DND-41 (cell line): ENCODE results near the gene SLC5A11.

Source experiments
- EZH2 ChIP-seq: IDR thresholded peaks from 3 replicates; pipeline ENCODE4 v1.6.1; 2012; ENCODE audit warnings: borderline replicate concordance, low read depth, mild to moderate bottlenecking, moderate library complexity, low read length, inconsistent platforms; ENCODE audit not compliant: severe bottlenecking
- TF ChIP-seq, protein P1 (sequence below): IDR thresholded peaks from 2 replicates; pipeline ENCODE4 v1.5.1; 2012; ENCODE audit warnings: borderline replicate concordance, low read length, moderate library complexity, mild to moderate bottlenecking; ENCODE audit not compliant: poor library complexity, severe bottlenecking; ENCODE audit errors: extremely low read depth

DNA sequence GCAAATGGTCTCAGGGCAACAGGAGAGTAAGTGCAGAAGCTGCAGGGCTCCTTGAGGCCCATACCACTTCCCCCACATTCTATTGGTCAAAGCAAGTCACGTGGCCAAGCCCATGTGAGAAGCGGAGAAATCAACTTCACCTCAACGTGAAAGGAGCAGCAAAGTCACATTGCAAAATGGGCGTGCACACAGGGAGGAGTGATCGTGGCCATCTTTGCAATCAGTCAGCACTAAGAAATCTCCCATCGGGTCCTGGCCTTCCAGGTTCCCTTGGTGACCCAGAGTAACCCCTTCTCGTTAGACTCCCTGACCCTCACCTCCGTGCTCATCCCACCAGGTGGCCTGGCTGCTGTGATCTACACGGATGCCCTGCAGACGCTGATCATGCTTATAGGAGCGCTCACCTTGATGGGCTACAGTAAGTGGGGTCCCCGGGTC is 38.0 kb downstream of the SLC5A11 start:
- TF ChIP-seq, protein P1, sequence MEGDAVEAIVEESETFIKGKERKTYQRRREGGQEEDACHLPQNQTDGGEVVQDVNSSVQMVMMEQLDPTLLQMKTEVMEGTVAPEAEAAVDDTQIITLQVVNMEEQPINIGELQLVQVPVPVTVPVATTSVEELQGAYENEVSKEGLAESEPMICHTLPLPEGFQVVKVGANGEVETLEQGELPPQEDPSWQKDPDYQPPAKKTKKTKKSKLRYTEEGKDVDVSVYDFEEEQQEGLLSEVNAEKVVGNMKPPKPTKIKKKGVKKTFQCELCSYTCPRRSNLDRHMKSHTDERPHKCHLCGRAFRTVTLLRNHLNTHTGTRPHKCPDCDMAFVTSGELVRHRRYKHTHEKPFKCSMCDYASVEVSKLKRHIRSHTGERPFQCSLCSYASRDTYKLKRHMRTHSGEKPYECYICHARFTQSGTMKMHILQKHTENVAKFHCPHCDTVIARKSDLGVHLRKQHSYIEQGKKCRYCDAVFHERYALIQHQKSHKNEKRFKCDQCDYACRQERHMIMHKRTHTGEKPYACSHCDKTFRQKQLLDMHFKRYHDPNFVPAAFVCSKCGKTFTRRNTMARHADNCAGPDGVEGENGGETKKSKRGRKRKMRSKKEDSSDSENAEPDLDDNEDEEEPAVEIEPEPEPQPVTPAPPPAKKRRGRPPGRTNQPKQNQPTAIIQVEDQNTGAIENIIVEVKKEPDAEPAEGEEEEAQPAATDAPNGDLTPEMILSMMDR = no peak
- TF ChIP-seq EZH2 = no peak
